Measurements from ENCODE around the gene VLDLR.
A peak's percentile ranks its signal among the peaks of the same experiment; 100 is the strongest.
"Not testable (repeated sequence)": the region's sequence is repeated elsewhere in the genome, so short reads cannot be mapped to it uniquely, and the experiment has no call there.

Gene VLDLR

DNA sequence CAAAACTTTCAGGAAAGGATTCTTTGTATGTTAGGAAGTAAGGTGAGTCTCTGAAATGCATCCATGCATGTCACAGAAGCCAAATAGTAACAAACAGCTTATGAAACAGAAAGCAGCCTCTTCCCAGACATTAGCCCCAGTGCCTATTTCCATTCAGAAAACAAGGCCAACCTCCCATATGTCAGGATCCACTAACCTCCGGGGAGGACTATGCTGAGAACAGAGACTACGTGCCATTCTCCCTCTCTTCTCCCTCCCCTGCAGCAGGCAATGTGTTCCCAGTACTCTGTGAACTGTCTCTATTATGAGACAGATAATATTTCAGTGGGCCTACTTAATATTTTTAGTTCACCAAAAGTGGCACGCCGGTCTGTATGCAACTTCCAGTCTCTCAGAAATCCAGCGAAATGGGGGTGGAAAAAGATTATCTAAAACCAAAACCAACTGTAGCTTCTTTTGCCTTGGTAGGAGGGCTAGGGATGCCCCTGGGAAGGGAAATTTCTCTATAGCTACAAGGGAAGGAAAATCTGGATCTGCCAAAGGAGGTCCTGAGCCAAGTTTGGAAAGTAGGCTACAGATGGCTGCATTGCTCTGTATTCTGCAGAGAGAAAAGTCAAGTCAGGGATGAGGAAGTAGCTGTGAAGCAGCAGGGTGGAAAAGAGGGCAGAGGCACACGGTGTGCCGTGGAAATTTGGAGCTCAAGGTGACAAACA is 42.0 kb downstream of the VLDLR start:
- DNase-seq (ENCODE audit: low read depth in 2 of 2): no peak

GRCh38 chr9:2664174-2665065 is 42.8 kb downstream of the VLDLR start:
- no peak for DNase-seq (ENCODE audit: low read depth in 2 of 2)

- no peak for DNase-seq (ENCODE audit: low read depth in 2 of 2)
Measured at GRCh38 chr9:2666569-2666968, 45.0 kb downstream of the VLDLR start.

DNA sequence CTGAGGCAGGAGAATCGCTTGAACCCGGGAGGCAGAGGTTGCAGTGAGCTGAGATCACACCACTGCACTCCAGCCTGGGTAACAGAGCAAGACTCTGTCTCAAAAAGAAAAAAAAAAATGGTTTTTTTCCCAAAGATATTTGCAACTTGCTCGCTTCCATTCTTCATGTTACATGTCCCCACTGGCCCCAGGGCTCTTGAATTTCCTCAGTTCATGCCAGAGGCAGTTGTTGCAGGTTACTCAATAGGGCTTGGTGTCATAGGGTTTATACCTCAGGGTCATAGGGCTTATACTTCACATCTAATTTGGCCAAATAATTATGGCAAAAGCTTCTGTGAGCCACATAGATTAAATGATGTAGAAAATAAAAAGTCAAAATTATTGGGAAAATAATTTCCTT is 51.6 kb downstream of the VLDLR start:
- no peak for DNase-seq (ENCODE audit: low read depth in 2 of 2)

- DNase-seq (ENCODE audit: low read depth in 2 of 2): no peak
Measured at GRCh38 chr9:2674141-2674824, 52.7 kb downstream of the VLDLR start.

- DNase-seq (ENCODE audit: low read depth in 2 of 2): no peak
Measured at GRCh38 chr9:2675834-2676233, 54.2 kb downstream of the VLDLR start.

DNA sequence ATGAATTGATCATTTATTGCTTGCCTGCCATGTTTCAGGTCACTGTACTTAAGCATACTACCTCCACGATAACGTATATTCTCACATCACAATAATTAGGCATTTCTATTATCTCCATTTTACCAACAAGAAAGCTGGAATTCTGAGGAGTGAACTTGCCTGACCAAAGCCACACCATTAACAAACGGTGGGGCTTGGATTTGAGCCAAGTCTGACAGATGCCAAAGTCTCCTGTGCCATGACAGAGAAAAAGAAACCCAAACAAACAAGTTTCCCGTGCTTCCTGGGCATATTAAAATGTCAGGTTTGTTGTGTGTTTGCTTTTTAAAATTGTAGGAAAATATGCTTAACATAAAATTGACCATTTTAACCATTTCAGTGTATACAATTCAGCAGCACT is 54.9 kb downstream of the VLDLR start:
- DNase-seq (ENCODE audit: low read depth in 2 of 2): no peak

DNA sequence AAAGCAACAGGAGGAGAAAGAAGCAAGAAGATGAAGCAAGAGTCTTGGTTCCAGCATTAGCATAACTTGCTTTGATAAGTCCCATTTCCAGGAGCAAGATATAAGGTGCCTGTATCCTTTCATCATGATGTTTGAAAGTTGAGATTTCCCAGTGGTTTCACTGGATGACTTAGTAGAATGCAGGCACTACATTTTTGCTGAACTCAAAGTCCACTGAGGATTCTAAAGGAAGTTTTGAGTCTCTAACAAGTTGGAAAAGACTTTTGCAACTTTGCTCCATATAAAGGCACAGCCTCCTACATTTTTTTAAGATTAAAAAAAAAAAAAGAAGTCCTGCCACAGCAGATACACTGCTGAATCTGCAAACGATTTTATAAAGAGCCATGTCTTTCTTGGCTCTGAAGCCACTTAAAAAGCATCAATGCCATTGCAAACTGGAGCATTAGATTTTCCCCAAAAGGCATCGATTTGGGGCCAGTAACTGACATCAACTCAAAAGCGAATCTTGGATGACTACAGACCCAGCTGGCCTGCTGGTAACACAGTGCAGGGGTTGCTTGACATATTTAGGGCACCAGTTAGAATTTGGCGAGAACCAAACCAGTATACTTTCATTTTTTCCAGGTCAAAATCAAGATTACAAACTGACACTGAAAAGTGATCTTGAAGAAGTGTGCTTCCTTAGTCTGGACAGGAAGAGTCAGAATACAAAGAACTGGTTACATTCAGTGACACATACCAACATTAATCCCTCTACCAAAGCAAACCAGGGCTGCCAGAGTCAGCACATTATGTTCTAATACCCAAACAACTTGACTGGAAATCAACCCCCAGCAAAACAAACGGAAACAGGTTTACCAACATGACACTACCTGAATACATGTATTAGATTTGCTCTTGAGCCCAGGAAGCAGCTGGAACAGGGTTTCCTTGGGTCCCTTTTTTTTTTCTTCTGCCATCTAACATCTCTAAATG is 56.6 kb downstream of the VLDLR start:
- no peak for DNase-seq (ENCODE audit: low read depth in 2 of 2)

- no peak for DNase-seq (ENCODE audit: low read depth in 2 of 2)
Measured at GRCh38 chr9:2679011-2679410, 57.4 kb downstream of the VLDLR start.

DNA sequence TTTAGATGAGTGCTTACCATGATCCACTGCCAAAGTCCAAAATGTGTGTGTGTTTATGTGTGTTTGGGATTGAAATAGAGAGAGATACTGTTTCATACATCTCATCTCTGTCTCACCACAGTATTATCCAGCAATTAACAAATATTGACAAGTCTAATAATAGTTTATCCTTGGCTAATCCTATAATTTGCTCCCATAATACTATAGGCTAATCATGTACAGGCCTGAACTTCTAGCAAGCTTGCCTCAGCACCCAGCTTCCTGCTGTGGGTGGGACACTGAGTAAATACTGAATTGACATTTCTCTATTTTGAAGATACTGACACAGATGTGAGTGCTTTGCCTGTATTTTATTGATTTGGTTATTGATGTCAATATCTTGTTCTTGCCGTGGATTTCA is 60.4 kb downstream of the VLDLR start:
- DNase-seq (ENCODE audit: low read depth in 2 of 2): no peak

DNA sequence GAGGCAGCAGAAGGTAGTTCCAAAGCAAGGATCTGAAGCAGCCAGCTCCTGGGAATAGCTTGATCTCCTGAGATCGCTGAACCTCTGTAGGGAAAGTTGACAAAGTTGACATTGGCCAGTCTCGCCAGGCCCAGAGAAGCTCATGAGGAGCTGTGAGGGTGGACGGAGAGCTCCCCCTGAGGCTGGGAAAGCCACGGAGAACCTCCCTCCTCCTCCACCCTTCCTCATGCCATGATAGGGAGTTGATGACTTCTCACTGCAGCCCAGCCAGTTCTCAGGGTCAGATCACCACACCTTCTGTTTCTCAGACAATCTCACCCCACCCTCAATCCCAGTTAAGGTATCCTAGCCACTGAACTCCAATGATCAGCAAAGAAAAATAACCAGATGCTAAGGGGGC is 65.3 kb downstream of the VLDLR start:
- DNase-seq (ENCODE audit: low read depth in 2 of 2): no peak

DNA sequence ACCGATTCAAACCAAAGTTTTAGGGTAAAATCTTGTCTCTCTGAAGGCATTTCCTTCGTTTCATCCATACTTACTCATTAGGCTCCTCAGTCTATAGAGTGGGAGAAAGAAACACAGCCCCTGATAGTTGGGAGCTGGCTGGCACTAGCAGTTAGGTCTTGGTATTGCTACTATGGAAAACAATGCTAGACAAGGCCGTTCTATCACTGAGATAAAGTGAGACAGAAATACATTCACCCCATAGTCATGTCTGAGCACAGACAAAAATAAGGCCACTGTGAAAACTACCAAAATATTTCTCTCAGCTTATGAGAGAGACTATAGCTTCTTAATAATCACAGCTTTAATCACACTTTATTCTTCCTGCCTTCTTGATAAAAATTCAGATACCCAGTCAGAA is 67.0 kb downstream of the VLDLR start:
- no peak for DNase-seq (ENCODE audit: low read depth in 2 of 2)

- no peak for DNase-seq (ENCODE audit: low read depth in 2 of 2)
Measured at GRCh38 chr9:2691212-2691611, 69.6 kb downstream of the VLDLR start.

GRCh38 chr9:2691626-2692025 is 70.0 kb downstream of the VLDLR start:
- DNase-seq (ENCODE audit: low read depth in 2 of 2): peak in 1 of 2 experiments; percentile 9

DNA sequence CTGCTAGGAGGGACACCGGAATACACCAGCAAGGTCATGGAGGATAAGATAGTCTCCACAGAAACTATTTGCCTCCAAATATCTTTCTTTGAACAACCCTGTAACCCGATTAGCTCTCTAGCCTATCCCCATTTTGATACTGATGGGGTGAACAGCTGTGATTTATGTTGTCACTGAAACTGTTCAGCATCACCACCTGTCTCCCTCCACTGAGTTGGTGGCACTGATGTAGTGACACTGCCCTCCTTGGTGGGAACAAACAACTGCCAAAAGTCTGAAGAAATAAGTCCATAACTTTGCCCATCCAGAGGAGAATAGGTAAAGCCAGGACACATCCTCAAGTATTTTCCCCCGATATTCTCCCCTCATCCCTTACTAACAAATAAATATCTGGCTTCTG is 71.5 kb downstream of the VLDLR start:
- DNase-seq (ENCODE audit: low read depth in 2 of 2): no peak

DNA sequence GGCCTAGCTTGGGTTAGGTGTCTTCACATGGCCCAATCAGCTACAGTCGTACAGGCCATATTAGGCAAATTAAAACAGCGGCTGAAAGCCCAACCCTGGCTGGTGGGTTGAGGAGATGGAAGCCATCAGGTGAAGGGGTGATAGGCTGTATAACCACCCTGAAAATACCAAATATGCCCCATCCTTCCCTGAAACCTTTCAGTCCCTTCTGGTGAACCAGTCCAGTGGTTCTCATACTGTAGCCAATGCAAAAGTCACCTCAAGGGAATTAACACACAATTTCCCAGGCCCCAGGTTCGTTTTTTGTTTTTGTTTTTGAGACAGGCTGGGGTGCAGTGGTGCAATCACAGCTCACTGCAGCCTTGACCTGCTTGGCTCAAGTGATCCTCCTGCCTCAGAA is 75.9 kb downstream of the VLDLR start:
- no peak for DNase-seq (ENCODE audit: low read depth in 2 of 2)

GRCh38 chr9:2700398-2700797 is 78.8 kb downstream of the VLDLR start:
- DNase-seq (ENCODE audit: low read depth in 2 of 2): no peak

DNA sequence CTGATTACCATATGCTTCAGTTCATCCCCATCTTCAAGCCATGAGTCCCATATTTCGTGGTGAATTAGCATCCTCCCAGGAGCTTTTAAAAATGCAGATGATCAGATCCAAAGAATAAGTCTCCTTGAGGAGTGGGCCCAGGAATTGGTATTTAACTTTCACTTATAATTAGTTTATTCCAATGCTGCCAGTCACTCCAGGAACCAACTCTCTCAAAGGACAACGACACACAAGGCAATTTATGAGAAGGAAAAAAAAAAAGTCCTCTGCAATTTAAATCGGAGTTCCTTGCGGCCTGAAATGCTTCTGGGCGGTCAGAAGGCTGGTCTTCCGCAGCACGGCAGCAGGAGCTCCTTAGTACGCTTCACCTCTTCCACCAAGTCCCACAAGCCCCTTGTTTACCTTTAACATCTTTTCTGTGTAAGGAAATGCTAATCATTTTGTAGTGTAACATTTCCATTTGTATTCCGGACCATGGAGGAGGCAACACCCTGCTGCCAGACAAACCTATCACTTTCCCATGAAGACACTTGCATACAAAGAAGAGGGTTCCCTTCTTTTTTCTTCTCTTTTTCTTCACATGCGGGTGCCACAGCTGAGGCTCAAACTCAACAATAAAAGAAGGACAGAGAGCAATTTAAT is 79.4 kb downstream of the VLDLR start:
- no peak for DNase-seq (ENCODE audit: low read depth in 2 of 2)

- no peak for DNase-seq (ENCODE audit: low read depth in 2 of 2)
Measured at GRCh38 chr9:2704504-2704903, 82.9 kb downstream of the VLDLR start.

DNA sequence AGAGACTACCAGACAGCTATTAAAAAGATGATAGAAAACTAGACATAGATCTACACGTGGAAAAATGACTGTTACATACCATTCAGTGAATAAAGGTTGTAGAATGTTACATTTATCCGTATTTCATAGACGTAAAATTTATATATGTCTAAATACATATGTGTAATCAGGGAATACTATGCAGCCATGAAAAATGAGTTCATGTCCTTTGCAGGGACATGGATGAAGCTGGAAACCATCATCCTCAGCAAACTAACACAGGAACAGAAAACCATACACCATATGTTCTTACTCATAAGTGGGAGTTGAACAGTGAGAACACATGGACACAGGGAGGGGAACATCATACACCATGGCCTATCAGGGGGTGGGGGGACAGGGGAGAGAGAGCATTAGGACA is 85.7 kb downstream of the VLDLR start:
- not testable (repeated sequence) for DNase-seq (ENCODE audit: low read depth in 2 of 2)

Data from fibroblast of skin of left biceps (primary cell).